ENCODE results near the gene DPP10. TPM values are rescaled to one million over a fixed set of nuclear protein-coding genes. Genes with fewer than 3 reads are reported as not detected.
"Not testable (repeated sequence)": the region's sequence is repeated elsewhere in the genome, so short reads cannot be mapped to it uniquely, and the experiment has no call there.

Gene DPP10
- total RNA-seq, 1 experiment from 2014 or later = not detected

- ATAC-seq = no peak
- Histone ChIP-seq H3K27ac (ENCODE audit: low read length) (no peak overlapping the region), H3K4me3 (ENCODE audit: low read depth in 2 of 2, low read length in 2 of 2) (no peak overlapping the region), H3K36me3 (ENCODE audit: control insufficient read depth, insufficient read depth, low read length) (no peaks in the 10 kb centered on the region), H3K9me3 (ENCODE audit: control insufficient read depth, insufficient read depth, low read depth, low read length) (no peaks in the 10 kb centered on the region), H3K27me3 (ENCODE audit: control insufficient read depth, insufficient read depth, low read length) (no peaks in the 10 kb centered on the region), H3K4me1 (ENCODE audit: control insufficient read depth, insufficient read depth, low read length) (no peaks in the 10 kb centered on the region)
- no peak for DNase-seq (ENCODE audit: low read depth, low spot score)
- no peak for TF ChIP-seq TCF7L2 (IDR thresholded peaks at IDR 0.05; ENCODE audit: low read depth, low read length)
- TF ChIP-seq POLR2AphosphoS5 (IDR thresholded peaks at IDR 0.05; ENCODE audit: low read depth, low read length) = no peak
- TF ChIP-seq, protein P1, sequence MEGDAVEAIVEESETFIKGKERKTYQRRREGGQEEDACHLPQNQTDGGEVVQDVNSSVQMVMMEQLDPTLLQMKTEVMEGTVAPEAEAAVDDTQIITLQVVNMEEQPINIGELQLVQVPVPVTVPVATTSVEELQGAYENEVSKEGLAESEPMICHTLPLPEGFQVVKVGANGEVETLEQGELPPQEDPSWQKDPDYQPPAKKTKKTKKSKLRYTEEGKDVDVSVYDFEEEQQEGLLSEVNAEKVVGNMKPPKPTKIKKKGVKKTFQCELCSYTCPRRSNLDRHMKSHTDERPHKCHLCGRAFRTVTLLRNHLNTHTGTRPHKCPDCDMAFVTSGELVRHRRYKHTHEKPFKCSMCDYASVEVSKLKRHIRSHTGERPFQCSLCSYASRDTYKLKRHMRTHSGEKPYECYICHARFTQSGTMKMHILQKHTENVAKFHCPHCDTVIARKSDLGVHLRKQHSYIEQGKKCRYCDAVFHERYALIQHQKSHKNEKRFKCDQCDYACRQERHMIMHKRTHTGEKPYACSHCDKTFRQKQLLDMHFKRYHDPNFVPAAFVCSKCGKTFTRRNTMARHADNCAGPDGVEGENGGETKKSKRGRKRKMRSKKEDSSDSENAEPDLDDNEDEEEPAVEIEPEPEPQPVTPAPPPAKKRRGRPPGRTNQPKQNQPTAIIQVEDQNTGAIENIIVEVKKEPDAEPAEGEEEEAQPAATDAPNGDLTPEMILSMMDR (IDR thresholded peaks at IDR 0.05) = no peak
- TF ChIP-seq, protein P2, sequence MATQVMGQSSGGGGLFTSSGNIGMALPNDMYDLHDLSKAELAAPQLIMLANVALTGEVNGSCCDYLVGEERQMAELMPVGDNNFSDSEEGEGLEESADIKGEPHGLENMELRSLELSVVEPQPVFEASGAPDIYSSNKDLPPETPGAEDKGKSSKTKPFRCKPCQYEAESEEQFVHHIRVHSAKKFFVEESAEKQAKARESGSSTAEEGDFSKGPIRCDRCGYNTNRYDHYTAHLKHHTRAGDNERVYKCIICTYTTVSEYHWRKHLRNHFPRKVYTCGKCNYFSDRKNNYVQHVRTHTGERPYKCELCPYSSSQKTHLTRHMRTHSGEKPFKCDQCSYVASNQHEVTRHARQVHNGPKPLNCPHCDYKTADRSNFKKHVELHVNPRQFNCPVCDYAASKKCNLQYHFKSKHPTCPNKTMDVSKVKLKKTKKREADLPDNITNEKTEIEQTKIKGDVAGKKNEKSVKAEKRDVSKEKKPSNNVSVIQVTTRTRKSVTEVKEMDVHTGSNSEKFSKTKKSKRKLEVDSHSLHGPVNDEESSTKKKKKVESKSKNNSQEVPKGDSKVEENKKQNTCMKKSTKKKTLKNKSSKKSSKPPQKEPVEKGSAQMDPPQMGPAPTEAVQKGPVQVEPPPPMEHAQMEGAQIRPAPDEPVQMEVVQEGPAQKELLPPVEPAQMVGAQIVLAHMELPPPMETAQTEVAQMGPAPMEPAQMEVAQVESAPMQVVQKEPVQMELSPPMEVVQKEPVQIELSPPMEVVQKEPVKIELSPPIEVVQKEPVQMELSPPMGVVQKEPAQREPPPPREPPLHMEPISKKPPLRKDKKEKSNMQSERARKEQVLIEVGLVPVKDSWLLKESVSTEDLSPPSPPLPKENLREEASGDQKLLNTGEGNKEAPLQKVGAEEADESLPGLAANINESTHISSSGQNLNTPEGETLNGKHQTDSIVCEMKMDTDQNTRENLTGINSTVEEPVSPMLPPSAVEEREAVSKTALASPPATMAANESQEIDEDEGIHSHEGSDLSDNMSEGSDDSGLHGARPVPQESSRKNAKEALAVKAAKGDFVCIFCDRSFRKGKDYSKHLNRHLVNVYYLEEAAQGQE (IDR thresholded peaks at IDR 0.05; ENCODE audit: insufficient read depth in 1 of 2, low read depth in 2 of 2, low read length in 1 of 2) = no peak
- no peak for TF ChIP-seq SIN3A (IDR thresholded peaks at IDR 0.05; ENCODE audit: borderline replicate concordance, insufficient read depth, low read depth, low read length)
- POLR2A ChIA-PET = no interaction called here
- CTCF ChIA-PET = no interaction called here
- in situ Hi-C loops (cut with HindIII; ENCODE audit: low pct_unique_long_range_greater_than_20kb, low sequenced_read_pairs) (no loop called here), intact Hi-C loops (cut with micrococcal nuclease; ENCODE audit: unreplicated experiment) (no loop called here)
- BruUV-seq (replicated peaks) = no TSS peak
Observed at GRCh38 chr2:115422004-115422634, 979.7 kb downstream of the DPP10 start.

DNA sequence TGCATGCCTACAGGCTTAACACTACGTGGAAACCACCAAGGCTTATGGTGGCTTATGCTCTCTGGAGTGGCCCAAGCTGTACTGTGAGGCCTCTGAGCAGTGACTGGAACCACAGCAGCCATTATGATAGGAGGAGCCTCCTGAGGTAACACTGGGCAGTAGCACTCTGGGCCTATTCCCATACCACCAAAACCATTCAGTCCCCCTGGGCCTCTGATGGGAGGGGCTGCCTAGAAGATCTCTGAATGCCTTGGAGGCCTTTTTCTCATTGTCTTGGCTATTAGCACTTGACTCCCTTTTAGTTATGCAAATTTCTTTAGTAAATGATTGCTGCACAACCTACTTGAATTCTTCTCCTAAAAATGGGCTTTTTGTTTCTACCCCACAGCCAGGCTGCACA, 985.0 kb downstream of the DPP10 start:
- intact Hi-C loops (cut with micrococcal nuclease; ENCODE audit: unreplicated experiment) (no loop called here), in situ Hi-C loops (cut with HindIII; ENCODE audit: low pct_unique_long_range_greater_than_20kb, low sequenced_read_pairs) (no loop called here)
- no TSS peak for BruUV-seq (replicated peaks)
- POLR2A ChIA-PET = no interaction called here
- no peaks in the 10 kb centered on the region for H3K27me3 ChIP-seq (ENCODE audit: control insufficient read depth, insufficient read depth, low read length)
- H3K4me1 ChIP-seq (ENCODE audit: control insufficient read depth, insufficient read depth, low read length) = no peaks in the 10 kb centered on the region
- H3K36me3 ChIP-seq (ENCODE audit: control insufficient read depth, insufficient read depth, low read length) = no peaks in the 10 kb centered on the region
- TF ChIP-seq, protein P1 (IDR thresholded peaks at IDR 0.05) = no peak
- TF ChIP-seq, protein P2 (IDR thresholded peaks at IDR 0.05; ENCODE audit: insufficient read depth in 1 of 2, low read depth in 2 of 2, low read length in 1 of 2) = no peak
- TF ChIP-seq POLR2AphosphoS5 (IDR thresholded peaks at IDR 0.05; ENCODE audit: low read depth, low read length) = no peak
- no peak for TF ChIP-seq TCF7L2 (IDR thresholded peaks at IDR 0.05; ENCODE audit: low read depth, low read length)
- TF ChIP-seq SIN3A (IDR thresholded peaks at IDR 0.05; ENCODE audit: borderline replicate concordance, insufficient read depth, low read depth, low read length) = no peak
- no peaks in the 10 kb centered on the region for H3K9me3 ChIP-seq (ENCODE audit: control insufficient read depth, insufficient read depth, low read depth, low read length)
- ATAC-seq = no peak
- no peak overlapping the region for H3K4me3 ChIP-seq (ENCODE audit: low read depth in 2 of 2, low read length in 2 of 2)
- CTCF ChIA-PET = interaction anchor here (0.6 kb wide), 1 partner anchor 290 kb away, joined by 6 read pairs; no protein-coding TSS in a partner anchor
- DNase-seq (ENCODE audit: low read depth, low spot score) = no peak
- no peak overlapping the region for H3K27ac ChIP-seq (ENCODE audit: low read length)

GRCh38 chr2:115440746-115441145, 998.3 kb downstream of the DPP10 start:
- DNase-seq (ENCODE audit: low read depth, low spot score); ATAC-seq; H3K27me3 ChIP-seq (ENCODE audit: control insufficient read depth, insufficient read depth, low read length); H3K4me1 ChIP-seq (ENCODE audit: control insufficient read depth, insufficient read depth, low read length); H3K4me3 ChIP-seq (ENCODE audit: low read depth in 2 of 2, low read length in 2 of 2); POLR2A ChIA-PET; BruUV-seq (replicated peaks); CTCF ChIA-PET; H3K27ac ChIP-seq (ENCODE audit: low read length); in situ Hi-C loops (cut with HindIII; ENCODE audit: low pct_unique_long_range_greater_than_20kb, low sequenced_read_pairs); H3K9me3 ChIP-seq (ENCODE audit: control insufficient read depth, insufficient read depth, low read depth, low read length); H3K36me3 ChIP-seq (ENCODE audit: control insufficient read depth, insufficient read depth, low read length); intact Hi-C loops (cut with micrococcal nuclease; ENCODE audit: unreplicated experiment): not testable (repeated sequence)
